ENCODE results near the gene C1orf232. TPM values are rescaled to one million over a fixed set of nuclear protein-coding genes. Genes with fewer than 3 reads are reported as not detected.

The C1orf232 gene
- total RNA-seq, 1 donor, result not detected

- no peaks in the 10 kb centered on the region for H3K9me3 ChIP-seq (ENCODE audit: low read depth, low read length)
- H3K4me1 ChIP-seq (ENCODE audit: insufficient read depth, low read length), result no peaks in the 10 kb centered on the region
- H3K27me3 ChIP-seq (ENCODE audit: insufficient read depth, low read length), result no peaks in the 10 kb centered on the region
- no peak overlapping the region for H3K4me3 ChIP-seq (ENCODE audit: low read length)
Observed at GRCh38 chr1:26188477-26188876, 19.7 kb upstream of the C1orf232 start.

GRCh38 chr1:26187882-26188281 lies 19.1 kb upstream of the C1orf232 start:
- Histone ChIP-seq H3K27me3 (ENCODE audit: insufficient read depth, low read length) (no peaks in the 10 kb centered on the region), H3K4me1 (ENCODE audit: insufficient read depth, low read length) (no peaks in the 10 kb centered on the region), H3K9me3 (ENCODE audit: low read depth, low read length) (no peaks in the 10 kb centered on the region), H3K4me3 (ENCODE audit: low read length) (no peak overlapping the region)

- no peaks in the 10 kb centered on the region for H3K9me3 ChIP-seq (ENCODE audit: low read depth, low read length)
- no peaks in the 10 kb centered on the region for H3K4me1 ChIP-seq (ENCODE audit: insufficient read depth, low read length)
- no peak overlapping the region for H3K4me3 ChIP-seq (ENCODE audit: low read length)
- no peaks in the 10 kb centered on the region for H3K27me3 ChIP-seq (ENCODE audit: insufficient read depth, low read length)
Observed at GRCh38 chr1:26184883-26185282, 16.1 kb upstream of the C1orf232 start.

GRCh38 chr1:26184086-26184485 lies 15.3 kb upstream of the C1orf232 start:
- H3K4me1 ChIP-seq (ENCODE audit: insufficient read depth, low read length), result no peaks in the 10 kb centered on the region
- H3K9me3 ChIP-seq (ENCODE audit: low read depth, low read length), result no peaks in the 10 kb centered on the region
- no peak overlapping the region for H3K4me3 ChIP-seq (ENCODE audit: low read length)
- H3K27me3 ChIP-seq (ENCODE audit: insufficient read depth, low read length), result no peaks in the 10 kb centered on the region

- H3K9me3 ChIP-seq (ENCODE audit: low read depth, low read length), result no peaks in the 10 kb centered on the region
- H3K27me3 ChIP-seq (ENCODE audit: insufficient read depth, low read length), result no peaks in the 10 kb centered on the region
- H3K4me3 ChIP-seq (ENCODE audit: low read length), result no peak overlapping the region
- H3K4me1 ChIP-seq (ENCODE audit: insufficient read depth, low read length), result no peaks in the 10 kb centered on the region
Observed at GRCh38 chr1:26182383-26182696, 13.6 kb upstream of the C1orf232 start.

- H3K4me1 ChIP-seq (ENCODE audit: insufficient read depth, low read length), result no peaks in the 10 kb centered on the region
- no peaks in the 10 kb centered on the region for H3K9me3 ChIP-seq (ENCODE audit: low read depth, low read length)
- no peak overlapping the region for H3K4me3 ChIP-seq (ENCODE audit: low read length)
- no peaks in the 10 kb centered on the region for H3K27me3 ChIP-seq (ENCODE audit: insufficient read depth, low read length)
Observed at GRCh38 chr1:26181586-26182382, 13.0 kb upstream of the C1orf232 start.

- Histone ChIP-seq H3K4me3 (ENCODE audit: low read length) (no peak overlapping the region), H3K4me1 (ENCODE audit: insufficient read depth, low read length) (no peaks in the 10 kb centered on the region), H3K9me3 (ENCODE audit: low read depth, low read length) (no peaks in the 10 kb centered on the region), H3K27me3 (ENCODE audit: insufficient read depth, low read length) (no peaks in the 10 kb centered on the region)
Observed at GRCh38 chr1:26180010-26180506, 11.3 kb upstream of the C1orf232 start.

- Histone ChIP-seq H3K9me3 (ENCODE audit: low read depth, low read length) (no peaks in the 10 kb centered on the region), H3K27me3 (ENCODE audit: insufficient read depth, low read length) (no peaks in the 10 kb centered on the region), H3K4me1 (ENCODE audit: insufficient read depth, low read length) (no peaks in the 10 kb centered on the region), H3K4me3 (ENCODE audit: low read length) (no peak within 1 kb of the TSS)
Observed at GRCh38 chr1:26177182-26177684, 8.5 kb upstream of the C1orf232 start, which contains the start of gene CNKSR1. Gene CNKSR1 (plus strand): TSS chr1:26177491. CDS start chr1:26177548, 57 bp downstream.

- H3K9me3 ChIP-seq (ENCODE audit: low read depth, low read length), result no peaks in the 10 kb centered on the region
- peaks cover 4% of the 10 kb centered on the region for H3K4me1 ChIP-seq (ENCODE audit: insufficient read depth, low read length)
- H3K27me3 ChIP-seq (ENCODE audit: insufficient read depth, low read length), result no peaks in the 10 kb centered on the region
- no peak overlapping the region for H3K4me3 ChIP-seq (ENCODE audit: low read length)
Observed at GRCh38 chr1:26175346-26175745, 6.6 kb upstream of the C1orf232 start.

GRCh38 chr1:26171084-26172072 lies 2.6 kb upstream of the C1orf232 start, which contains the start of gene ZNF593OS:
Gene ZNF593OS (minus strand): TSS chr1:26171832. CDS start chr1:26171661, 171 bp downstream.
- Histone ChIP-seq H3K27me3 (ENCODE audit: insufficient read depth, low read length) (no peaks in the 10 kb centered on the region), H3K9me3 (ENCODE audit: low read depth, low read length) (no peaks in the 10 kb centered on the region), H3K4me1 (ENCODE audit: insufficient read depth, low read length) (peaks cover 16% of the 10 kb centered on the region), H3K4me3 (ENCODE audit: low read length) (no peak within 1 kb of the TSS)

- Histone ChIP-seq H3K9me3 (ENCODE audit: low read depth, low read length) (no peaks in the 10 kb centered on the region), H3K4me3 (ENCODE audit: low read length) (peak overlapping the region; percentile 69), H3K4me1 (ENCODE audit: insufficient read depth, low read length) (peaks cover 16% of the 10 kb centered on the region), H3K27me3 (ENCODE audit: insufficient read depth, low read length) (no peaks in the 10 kb centered on the region)
Observed at GRCh38 chr1:26170472-26170821, 1.7 kb upstream of the C1orf232 start.

- H3K4me3 ChIP-seq (ENCODE audit: low read length), result peak within 1 kb of the TSS; percentile 69
- H3K4me1 ChIP-seq (ENCODE audit: insufficient read depth, low read length), result peaks cover 16% of the 10 kb centered on the region
- H3K27me3 ChIP-seq (ENCODE audit: insufficient read depth, low read length), result no peaks in the 10 kb centered on the region
- H3K9me3 ChIP-seq (ENCODE audit: low read depth, low read length), result no peaks in the 10 kb centered on the region
Observed at GRCh38 chr1:26169669-26170471, 1.1 kb upstream of the C1orf232 start, which contains the start of gene ZNF593. Gene ZNF593 (plus strand): TSS chr1:26169908. CDS start chr1:26169984, 76 bp downstream.

- Histone ChIP-seq H3K27me3 (ENCODE audit: insufficient read depth, low read length) (no peaks in the 10 kb centered on the region), H3K9me3 (ENCODE audit: low read depth, low read length) (no peaks in the 10 kb centered on the region), H3K4me1 (ENCODE audit: insufficient read depth, low read length) (peaks cover 21% of the 10 kb centered on the region), H3K4me3 (ENCODE audit: low read length) (no peak overlapping the region)
Observed at GRCh38 chr1:26169198-26169554, 413 bp upstream of the C1orf232 start.

- Histone ChIP-seq H3K4me3 (ENCODE audit: low read length) (no peak overlapping the region), H3K9me3 (ENCODE audit: low read depth, low read length) (no peaks in the 10 kb centered on the region), H3K4me1 (ENCODE audit: insufficient read depth, low read length) (peaks cover 33% of the 10 kb centered on the region), H3K27me3 (ENCODE audit: insufficient read depth, low read length) (peaks cover 18% of the 10 kb centered on the region)
Observed at GRCh38 chr1:26166719-26167281, 2.0 kb downstream of the C1orf232 start.
